Thyroid gland (tissue), 4 donors: Measurements from ENCODE around the gene SLC27A4. TPM values are rescaled to one million over a fixed set of nuclear protein-coding genes. Genes with fewer than 3 reads are reported as not detected.

Experiments used
- DNase-seq, 2 donors: peaks; one replicate each; pipeline ENCODE4 v3.0.0-alpha.2; 2019
- H3K27ac ChIP-seq, 3 donors: fragments of 200-600 bp; sonication (generic); 1 replicate in 2 of 3; 2 replicates in 1 of 3; pipeline ENCODE4 v1.5.1; 2016 to 2019; ENCODE audit warnings: mild to moderate bottlenecking in 1 of 3, moderate library complexity in 1 of 3
- H3K27me3 ChIP-seq: fragments of 200-600 bp; sonication (generic); one replicate; pipeline ENCODE4 v1.5.1; 2019
- H3K36me3 ChIP-seq, 2 donors: fragments of 200-600 bp; sonication (generic); one replicate each; pipeline ENCODE4 v1.5.1; 2016 to 2019
- H3K4me1 ChIP-seq, 2 donors: fragments of 200-600 bp; sonication (generic); one replicate each; pipeline ENCODE4 v1.5.1; 2017 to 2019
- H3K4me3 ChIP-seq, 3 donors: fragments of 200-600 bp; sonication (generic); replicated peaks in 1 of 3; 1 replicate in 2 of 3; 2 replicates in 1 of 3; pipeline ENCODE4 v1.5.1; 2016; ENCODE audit warnings: mild to moderate bottlenecking in 1 of 3
- H3K9me3 ChIP-seq: fragments of 200-600 bp; sonication (generic); one replicate; pipeline ENCODE4 v1.5.1; 2017
- POLR2A ChIP-seq, 2 donors: fragments of 450-650 bp; IDR thresholded peaks; one replicate each; pipeline ENCODE4 v1.6.1; 2017; ENCODE audit warnings: antibody characterized with exemption in 2 of 2, mild to moderate bottlenecking in 2 of 2, moderate library complexity in 1 of 2
- WGBS, 2 donors: methylation state at CpG; one replicate each; pipeline ENCODE4 v1.1.5; 2017; 5-methylcytosine and 5-hydroxymethylcytosine counted together
- intact Hi-C: fragments of 100-400 bp; cut with DNase I; formaldehyde crosslinking; loops from one replicate; pipeline ENCODE4 v1.15.1; 2023
- total RNA-seq, 4 donors: library from RNA; depleted of rRNA; stranded (reverse); fragments of >200 nt; gene quantifications; one replicate each; pipeline ENCODE4 v1.2.3, GENCODE V29; 2016
- TF ChIP-seq, protein P1 (sequence below), 6 experiments: fragments of 200-600 bp in 3 of 6; fragments of 450-650 bp in 3 of 6; sonication (generic) in 3 of 6; IDR thresholded peaks; one replicate each; pipeline ENCODE4 v1.5.1; 2016 to 2019; ENCODE audit warnings: antibody characterized with exemption in 6 of 6, mild to moderate bottlenecking in 2 of 6, inconsistent platforms in 1 of 6, moderate library complexity in 1 of 6

The SLC27A4 gene
- total RNA-seq, 4 donors from 2014 or later, result 15.9 to 38.4 (median 30.4) TPM

DNA sequence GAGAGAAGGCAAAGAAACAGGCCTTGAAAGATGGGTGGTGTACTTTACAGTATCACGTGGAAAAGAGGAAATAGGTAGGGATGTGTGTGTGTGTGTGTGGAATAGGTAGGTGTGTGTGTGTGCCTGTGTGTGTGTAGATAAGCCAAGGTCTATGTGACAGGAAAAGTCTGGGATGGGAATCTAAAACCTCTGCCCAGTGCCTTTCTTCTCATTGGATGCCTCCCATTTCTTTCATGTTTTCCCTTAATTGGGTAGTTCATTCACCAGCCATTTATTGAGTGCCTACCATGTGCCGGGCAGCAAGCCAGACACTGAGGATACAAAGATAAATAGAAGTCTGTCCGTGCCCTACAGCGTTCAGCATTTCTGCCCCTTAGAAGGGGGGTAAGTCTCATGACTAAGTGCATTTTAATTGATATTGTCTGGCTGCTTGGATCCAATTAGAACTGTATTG lies 31.9 kb downstream of the SLC27A4 start:
- Histone ChIP-seq H3K4me1 (peaks cover 6 to 17% of the 10 kb centered on the region in 2 donors), H3K27ac (no peak overlapping the region), H3K36me3 (no peaks in the 10 kb centered on the region), H3K27me3 (no peaks in the 10 kb centered on the region), H3K4me3 (peak overlapping the region in 2 of 3 donors; percentile 52 to 65), H3K9me3 (no peaks in the 10 kb centered on the region)
- TF ChIP-seq POLR2A (IDR thresholded peaks at IDR 0.05), result no peak
- TF ChIP-seq, protein P1, sequence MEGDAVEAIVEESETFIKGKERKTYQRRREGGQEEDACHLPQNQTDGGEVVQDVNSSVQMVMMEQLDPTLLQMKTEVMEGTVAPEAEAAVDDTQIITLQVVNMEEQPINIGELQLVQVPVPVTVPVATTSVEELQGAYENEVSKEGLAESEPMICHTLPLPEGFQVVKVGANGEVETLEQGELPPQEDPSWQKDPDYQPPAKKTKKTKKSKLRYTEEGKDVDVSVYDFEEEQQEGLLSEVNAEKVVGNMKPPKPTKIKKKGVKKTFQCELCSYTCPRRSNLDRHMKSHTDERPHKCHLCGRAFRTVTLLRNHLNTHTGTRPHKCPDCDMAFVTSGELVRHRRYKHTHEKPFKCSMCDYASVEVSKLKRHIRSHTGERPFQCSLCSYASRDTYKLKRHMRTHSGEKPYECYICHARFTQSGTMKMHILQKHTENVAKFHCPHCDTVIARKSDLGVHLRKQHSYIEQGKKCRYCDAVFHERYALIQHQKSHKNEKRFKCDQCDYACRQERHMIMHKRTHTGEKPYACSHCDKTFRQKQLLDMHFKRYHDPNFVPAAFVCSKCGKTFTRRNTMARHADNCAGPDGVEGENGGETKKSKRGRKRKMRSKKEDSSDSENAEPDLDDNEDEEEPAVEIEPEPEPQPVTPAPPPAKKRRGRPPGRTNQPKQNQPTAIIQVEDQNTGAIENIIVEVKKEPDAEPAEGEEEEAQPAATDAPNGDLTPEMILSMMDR (IDR thresholded peaks at IDR 0.05), result no peak
- DNase-seq, result no peak
- intact Hi-C loops, result no loop called here
- 63 to 64% methylated on average over 4 of the region's 4 CpGs for WGBS, 2 donors

GRCh38 chr9:128372784-128373183 lies 32.5 kb downstream of the SLC27A4 start:
- H3K9me3 ChIP-seq, result no peaks in the 10 kb centered on the region
- H3K27me3 ChIP-seq, result no peaks in the 10 kb centered on the region
- no peaks in the 10 kb centered on the region for H3K36me3 ChIP-seq
- WGBS, 2 donors, result 91 to 100% methylated on average over 1 of the region's 1 CpG
- TF ChIP-seq POLR2A (IDR thresholded peaks at IDR 0.05), result no peak
- TF ChIP-seq, protein P1 (IDR thresholded peaks at IDR 0.05), result no peak
- intact Hi-C loops, result no loop called here
- H3K27ac ChIP-seq, result no peak overlapping the region
- no peak overlapping the region for H3K4me3 ChIP-seq
- no peak for DNase-seq
- H3K4me1 ChIP-seq, result peaks cover 6 to 17% of the 10 kb centered on the region in 2 donors

DNA sequence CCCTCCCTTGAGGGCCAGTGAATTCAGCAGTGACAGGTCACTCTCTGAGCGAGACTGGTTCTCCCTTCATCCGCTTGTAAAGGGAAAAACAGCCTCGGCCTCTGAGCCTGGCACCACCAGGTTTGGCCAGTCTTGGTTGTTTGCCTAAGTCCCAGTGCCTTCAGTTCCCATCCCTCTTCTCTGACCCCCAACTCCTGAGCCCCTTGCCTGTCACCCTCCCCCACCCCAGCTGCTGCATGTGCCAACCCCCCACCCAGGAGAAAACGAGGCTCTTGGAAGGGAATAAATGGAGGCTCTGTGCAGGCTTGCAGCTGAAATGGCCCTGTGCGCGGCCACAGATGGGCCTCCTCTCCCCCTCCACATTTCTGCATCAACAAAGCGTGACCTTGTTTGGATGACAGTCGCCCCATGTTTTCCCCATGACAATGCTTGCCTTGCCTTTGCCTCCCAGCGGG lies 33.9 kb downstream of the SLC27A4 start:
- intact Hi-C loops, result no loop called here
- Histone ChIP-seq H3K27ac (no peak overlapping the region), H3K9me3 (no peaks in the 10 kb centered on the region), H3K4me3 (no peak overlapping the region), H3K4me1 (peaks cover 6 to 17% of the 10 kb centered on the region in 2 donors), H3K36me3 (peaks cover 3 to 6% of the 10 kb centered on the region in 2 donors), H3K27me3 (no peaks in the 10 kb centered on the region)
- no peak for TF ChIP-seq POLR2A (IDR thresholded peaks at IDR 0.05)
- TF ChIP-seq, protein P1 (IDR thresholded peaks at IDR 0.05), result no peak
- DNase-seq, result no peak
- WGBS, 2 donors, result 79 to 85% methylated on average over 9 of the region's 9 CpGs

DNA sequence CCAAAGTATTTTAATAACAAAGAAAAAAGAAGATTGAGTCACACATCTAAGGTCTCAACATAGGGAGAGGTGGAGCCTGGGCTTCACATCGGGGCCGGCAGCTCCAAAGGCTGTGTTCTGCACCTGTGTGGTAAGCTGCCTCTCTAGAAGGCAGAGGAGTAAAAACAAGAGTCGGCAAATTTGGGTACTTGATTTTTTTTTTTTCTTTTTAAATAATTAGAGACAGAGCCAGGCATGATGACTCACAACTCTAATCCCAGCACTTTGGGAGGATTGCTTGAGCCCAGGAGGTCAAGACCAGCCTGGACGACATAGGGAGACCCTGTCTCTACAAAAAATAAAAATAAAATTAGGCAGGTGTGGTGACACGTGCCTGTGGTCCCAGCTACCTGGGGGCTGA lies 35.5 kb downstream of the SLC27A4 start:
- Histone ChIP-seq H3K27ac (no peak overlapping the region), H3K4me1 (peaks cover 0 to 9% of the 10 kb centered on the region in 2 donors), H3K36me3 (peaks cover 6% of the 10 kb centered on the region in 2 donors), H3K27me3 (no peaks in the 10 kb centered on the region), H3K9me3 (no peaks in the 10 kb centered on the region), H3K4me3 (no peak overlapping the region)
- no peak for TF ChIP-seq POLR2A (IDR thresholded peaks at IDR 0.05)
- TF ChIP-seq, protein P1 (IDR thresholded peaks at IDR 0.05), result no peak
- DNase-seq, result no peak
- WGBS, 2 donors, result 84 to 91% methylated on average over 5 of the region's 5 CpGs
- intact Hi-C loops, result no loop called here

DNA sequence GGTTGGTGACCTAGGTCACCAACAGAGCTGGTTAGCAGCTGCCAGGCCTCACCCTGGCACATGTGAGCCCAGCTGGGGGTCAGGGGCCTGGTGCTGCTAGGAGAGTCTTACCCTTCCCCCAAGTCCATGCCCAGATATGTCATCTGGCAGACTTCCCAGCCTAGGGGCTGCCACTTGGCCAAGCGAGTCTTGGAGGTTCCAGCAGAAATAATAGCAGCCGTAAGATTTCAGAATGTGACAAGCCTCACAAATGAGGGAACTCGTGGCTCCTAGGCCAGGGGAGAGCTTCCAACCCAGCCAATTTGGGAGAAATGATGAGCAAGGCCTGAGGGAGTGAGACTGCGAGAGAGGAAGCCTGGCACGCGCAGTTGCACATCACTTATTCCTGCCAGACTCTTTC lies 41.9 kb downstream of the SLC27A4 start:
- Histone ChIP-seq H3K4me1 (no peaks in the 10 kb centered on the region), H3K27me3 (no peaks in the 10 kb centered on the region), H3K4me3 (no peak overlapping the region), H3K27ac (no peak overlapping the region), H3K36me3 (peaks cover 6 to 9% of the 10 kb centered on the region in 2 donors), H3K9me3 (no peaks in the 10 kb centered on the region)
- no peak for DNase-seq
- intact Hi-C loops, result no loop called here
- WGBS, 2 donors, result 72 to 77% methylated on average over 6 of the region's 6 CpGs
- TF ChIP-seq, protein P1 (IDR thresholded peaks at IDR 0.05), result no peak
- TF ChIP-seq POLR2A (IDR thresholded peaks at IDR 0.05), result no peak
